HepG2 (cell line): ENCODE data around the gene SCRT2. TPM values are rescaled to one million over a fixed set of nuclear protein-coding genes. Genes with fewer than 3 reads are reported as not detected.

Experiments used
- ARID4A ChIP-seq: sonication (generic); formaldehyde crosslinking; IDR thresholded peaks from 2 replicates; pipeline ENCODE4 v1.5.0; 2020; ENCODE audit warnings: mild to moderate bottlenecking, missing genetic modification reagents, borderline replicate concordance
- BATF2 ChIP-seq: sonication (generic); formaldehyde crosslinking; IDR thresholded peaks from 2 replicates; pipeline ENCODE4 v1.8.0; 2022; ENCODE audit warnings: mild to moderate bottlenecking, missing genetic modification reagents, moderate library complexity
- CHCHD3 ChIP-seq: sonication (generic); formaldehyde crosslinking; IDR thresholded peaks from 2 replicates; pipeline ENCODE4 v1.8.0; 2022; ENCODE audit warnings: mild to moderate bottlenecking, missing genetic modification reagents, moderate library complexity
- MXD4 ChIP-seq: IDR thresholded peaks from 2 replicates; pipeline ENCODE4 v1.6.1; 2016; ENCODE audit warnings: mild to moderate bottlenecking, missing biosample characterization, missing genetic modification reagents
- PCBP1 ChIP-seq: fragments of 200-400 bp; formaldehyde crosslinking; IDR thresholded peaks from 2 replicates; pipeline ENCODE4 v1.6.1; 2017; ENCODE audit warnings: mild to moderate bottlenecking, low read depth, low read length, borderline replicate concordance
- POLR2AphosphoS5 ChIP-seq: IDR thresholded peaks from 2 replicates; pipeline ENCODE4 v1.6.1; 2012; ENCODE audit warnings: low read depth, low read length
- SAFB2 ChIP-seq: sonication (generic); formaldehyde crosslinking; IDR thresholded peaks from 2 replicates; pipeline ENCODE4 v1.5.1; 2020; ENCODE audit warnings: missing genetic modification reagents, low read depth, mild to moderate bottlenecking, borderline replicate concordance
- SKI ChIP-seq: fragments of 450-650 bp; IDR thresholded peaks from one replicate; pipeline ENCODE4 v1.6.1; 2018; ENCODE audit warnings: mild to moderate bottlenecking; ENCODE audit not compliant: partially characterized antibody
- SNAPC4 ChIP-seq: sonication (generic); formaldehyde crosslinking; IDR thresholded peaks from 2 replicates; pipeline ENCODE4 v1.4.0; 2020; ENCODE audit warnings: mild to moderate bottlenecking, missing genetic modification reagents
- SNRNP70 ChIP-seq: fragments of 200-400 bp; formaldehyde crosslinking; IDR thresholded peaks from 2 replicates; pipeline ENCODE4 v1.6.1; 2017; ENCODE audit warnings: mild to moderate bottlenecking, low read depth, low read length, moderate library complexity
- ZNF234 ChIP-seq: sonication (generic); formaldehyde crosslinking; conservative IDR thresholded peaks from 2 replicates; pipeline ENCODE4 v1.5.1; 2020; ENCODE audit warnings: mild to moderate bottlenecking, missing genetic modification reagents
- ZSCAN31 ChIP-seq: sonication (generic); formaldehyde crosslinking; IDR thresholded peaks from 2 replicates; pipeline ENCODE4 v1.5.0; 2020; ENCODE audit warnings: low read depth, mild to moderate bottlenecking, missing genetic modification reagents
- ZSCAN9 ChIP-seq: IDR thresholded peaks from 2 replicates; pipeline ENCODE4 v1.6.1; 2016; ENCODE audit warnings: borderline replicate concordance
- ZXDC ChIP-seq: sonication (generic); formaldehyde crosslinking; IDR thresholded peaks from 2 replicates; pipeline ENCODE4 v1.5.0; 2020; ENCODE audit warnings: mild to moderate bottlenecking, missing genetic modification reagents
- polyA plus RNA-seq, 8 experiments: library from polyadenylated mRNA; depleted of rRNA in 3 of 8; stranded (reverse) in 7 of 8; unstranded in 1 of 8; fragments of >200 nt; fragmentation: Illumina TruSeq in 4 of 8; extraction: Trizol in 4 of 8; gene quantifications; 2 replicates each; pipeline versions ENCODE4 v1.2.1 to v1.2.3, GENCODE V29; 2011 to 2016; ENCODE audit warnings: low read depth in 4 of 8, missing spikeins in 1 of 8, mixed read lengths in 1 of 8; ENCODE audit not compliant: insufficient read depth in 1 of 8
- total RNA-seq, 5 experiments: library from RNA; depleted of rRNA; stranded (reverse); fragments of >200 nt; fragmentation: Illumina TruSeq; extraction: Trizol; gene quantifications; 2 replicates each; pipeline ENCODE4 v1.2.3, GENCODE V29; 2016; ENCODE audit warnings: low read depth in 1 of 5

The SCRT2 gene
- total and polyA plus RNA-seq, 2 of the 13 experiments (the other 11 are each of a cell fraction or from before 2014, with no cell fraction given): not detected

- TF ChIP-seq SNAPC4 (CRISPR knock-in tag): no peak
- no peak for TF ChIP-seq ZSCAN31 (CRISPR knock-in tag)
- no peak for TF ChIP-seq SKI
- no peak for TF ChIP-seq ZSCAN9
- no peak for TF ChIP-seq POLR2AphosphoS5
- no peak for TF ChIP-seq PCBP1
- no peak for TF ChIP-seq ZNF234
- no peak for TF ChIP-seq SAFB2 (CRISPR knock-in tag)
- no peak for TF ChIP-seq CHCHD3
- TF ChIP-seq ARID4A (CRISPR knock-in tag): no peak
- TF ChIP-seq MXD4 (CRISPR knock-in tag): no peak
- TF ChIP-seq SNRNP70: no peak
- no peak for TF ChIP-seq ZXDC (CRISPR knock-in tag)
- no peak for TF ChIP-seq BATF2 (CRISPR knock-in tag)
Measured at GRCh38 chr20:667351-668034, 8.1 kb downstream of the SCRT2 start (continued).
